SK-N-SH (cell line): ENCODE data around the gene MLYCD.

Experiments used
- CTCF ChIP-seq: fragments of 200-600 bp; sonication (generic); IDR thresholded peaks from 2 replicates; pipeline ENCODE4 v1.6.1; 2017; ENCODE audit warnings: antibody characterized with exemption, mild to moderate bottlenecking, moderate library complexity
- GATA2 ChIP-seq: sonication (generic); formaldehyde crosslinking; IDR thresholded peaks from 2 replicates; pipeline ENCODE4 v1.5.0; 2020; ENCODE audit warnings: mild to moderate bottlenecking, missing genetic modification reagents
- TAF1 ChIP-seq: IDR thresholded peaks from 2 replicates; pipeline ENCODE4 v1.6.1; 2012; ENCODE audit warnings: low read depth, mild to moderate bottlenecking, low read length, moderate library complexity, borderline replicate concordance

DNA sequence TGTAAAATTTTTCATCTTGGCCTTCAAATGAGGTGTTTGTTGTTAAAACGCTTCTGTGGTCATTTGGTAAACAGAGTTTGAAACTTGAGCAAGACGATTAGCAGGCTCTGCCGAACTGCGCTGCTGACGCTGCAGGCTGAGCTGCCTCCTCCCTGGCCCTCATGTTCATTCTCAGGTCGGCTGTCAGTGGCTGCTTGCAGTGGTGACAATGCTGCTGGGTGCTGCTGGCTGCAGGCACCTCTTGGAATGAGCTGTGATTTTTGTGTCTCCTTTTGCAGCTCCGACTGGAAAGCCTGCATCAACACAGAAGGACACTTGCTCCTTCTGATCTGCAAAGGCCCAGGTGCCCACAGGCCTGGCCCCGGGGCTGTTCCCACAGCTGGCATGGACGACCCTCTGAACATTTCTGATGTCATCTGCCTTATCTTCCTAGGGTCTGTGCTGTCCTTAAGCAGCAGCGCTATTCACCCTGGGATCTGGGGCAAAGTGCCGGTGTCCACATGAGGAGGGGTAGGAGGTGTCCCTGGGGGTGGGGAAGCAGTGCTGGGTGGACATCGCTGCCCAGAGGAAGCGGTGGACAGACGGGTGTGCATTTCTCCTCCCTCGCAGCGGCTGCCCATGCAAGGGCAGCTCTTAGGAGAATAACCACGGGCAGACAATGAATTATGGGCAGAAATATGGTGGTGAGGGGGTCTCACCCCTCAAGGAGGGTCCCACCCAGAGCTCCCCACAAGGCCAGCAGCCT lies 31.1 kb downstream of the MLYCD start:
- no peak for TF ChIP-seq TAF1
- TF ChIP-seq GATA2 (CRISPR knock-in tag): peak; percentile 53
- no peak for TF ChIP-seq CTCF
